Hematopoietic multipotent progenitor cell treated with erythropoietin and hydrocortisone succinate and interleukin-3 and kit ligand, for 4 days (in vitro differentiated cells): ENCODE data around the gene SH2D1B.

ENCODE experiments used
- DNase-seq: peaks from one replicate; pipeline ENCODE4 v3.0.0-alpha.2; 2015

SH2D1B gene

DNA sequence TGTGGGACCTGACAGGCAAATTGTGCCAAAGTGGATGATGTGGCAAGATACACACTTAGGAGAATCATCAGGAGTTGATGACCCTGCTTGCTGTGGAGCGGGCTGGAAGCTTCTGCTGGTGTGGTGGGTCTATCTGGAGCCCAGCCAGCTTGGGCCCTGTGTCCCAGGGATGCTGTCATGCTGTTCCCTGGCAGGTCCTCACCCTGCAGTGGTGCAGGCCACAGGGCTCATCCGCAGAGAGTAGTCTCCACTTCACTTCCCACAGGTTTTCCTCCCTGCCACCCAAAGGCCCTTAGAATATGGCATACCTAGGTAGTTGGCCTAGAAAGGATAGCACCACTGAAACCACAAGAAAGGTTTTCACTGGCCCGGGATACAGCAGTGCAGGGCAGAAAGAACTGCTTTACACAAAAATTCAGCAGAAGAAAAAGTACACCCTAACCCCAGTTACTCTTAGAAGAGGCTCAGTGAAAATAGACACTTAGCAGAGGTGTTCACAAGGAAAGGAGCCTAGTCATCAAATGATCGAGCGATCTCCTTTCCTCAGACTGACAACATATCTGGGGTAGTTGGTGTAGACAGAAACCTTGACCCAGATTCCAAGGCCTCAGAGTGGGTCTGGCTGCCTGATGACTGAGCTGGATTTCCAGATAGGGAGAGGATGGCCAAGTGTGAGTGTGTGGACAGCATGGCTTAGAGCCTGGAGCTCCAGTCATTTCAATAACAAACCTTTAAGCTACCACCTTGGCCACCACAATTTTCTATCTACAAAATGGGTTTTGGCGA is 31.7 kb downstream of the SH2D1B start:
- DNase-seq = no peak

DNA sequence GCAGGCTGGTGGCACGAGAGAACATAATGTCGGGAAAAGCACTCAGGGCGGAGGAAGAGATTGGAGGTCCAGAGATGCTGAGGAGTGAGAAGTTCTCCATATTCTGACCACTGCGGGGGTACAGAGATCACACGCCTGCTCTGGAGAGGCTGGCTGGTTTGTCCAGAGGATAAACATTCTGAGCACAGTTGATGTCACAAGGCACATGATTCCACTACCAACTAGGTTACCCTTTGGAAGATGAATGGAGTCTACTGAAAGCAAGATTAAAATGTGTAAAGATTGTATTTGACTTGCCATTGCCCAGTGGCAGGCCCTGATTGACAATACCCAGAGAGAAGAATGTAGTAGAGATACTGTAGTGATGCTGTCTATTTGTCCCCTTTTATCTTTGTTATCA is 35.2 kb downstream of the SH2D1B start, which contains the start of gene SPATA46:
TSS of gene SPATA46 (minus strand) at position 164 of the 400 bp plus-strand sequence. CDS start at position 100, 64 bp downstream.
- DNase-seq = no peak

DNA sequence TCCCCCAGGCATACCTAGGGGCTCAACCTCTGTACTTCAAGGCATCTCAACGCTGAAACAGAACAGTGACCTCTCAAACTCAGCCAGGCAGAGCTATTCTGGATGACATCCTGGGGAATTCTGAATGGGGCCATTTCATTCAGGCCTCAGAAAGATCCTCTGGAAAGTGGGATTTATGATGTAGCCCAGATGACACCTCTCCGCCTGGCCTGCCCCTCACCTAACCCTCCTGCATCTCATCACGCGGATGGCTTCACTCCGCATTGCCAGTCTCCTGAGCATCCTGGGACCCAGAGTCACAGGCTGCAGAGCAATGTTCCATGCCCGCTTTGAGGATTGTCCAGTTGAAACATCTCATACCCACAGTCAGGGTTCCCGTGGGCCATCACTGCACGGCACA is 36.5 kb downstream of the SH2D1B start:
- DNase-seq = no peak

DNA sequence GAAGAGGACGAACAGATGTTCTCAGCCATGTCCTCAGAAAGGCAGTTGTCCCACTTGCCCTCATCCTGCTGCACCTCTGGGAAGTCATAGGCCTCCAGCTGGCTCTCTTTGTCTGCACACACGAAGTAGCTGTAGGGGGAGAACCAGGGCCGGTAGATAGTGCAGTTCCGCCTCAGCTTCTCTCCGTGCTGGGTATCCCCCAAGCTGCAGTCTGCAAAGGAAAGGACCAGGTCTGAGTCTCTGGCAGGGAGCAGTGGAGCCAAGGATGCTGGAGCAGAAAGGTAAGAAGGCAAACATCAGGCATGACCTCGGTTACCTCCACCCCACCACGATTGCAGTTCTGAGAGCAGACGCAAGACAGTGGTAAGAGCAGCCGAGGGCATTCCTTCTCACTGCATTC is 37.5 kb downstream of the SH2D1B start:
- DNase-seq = no peak

DNA sequence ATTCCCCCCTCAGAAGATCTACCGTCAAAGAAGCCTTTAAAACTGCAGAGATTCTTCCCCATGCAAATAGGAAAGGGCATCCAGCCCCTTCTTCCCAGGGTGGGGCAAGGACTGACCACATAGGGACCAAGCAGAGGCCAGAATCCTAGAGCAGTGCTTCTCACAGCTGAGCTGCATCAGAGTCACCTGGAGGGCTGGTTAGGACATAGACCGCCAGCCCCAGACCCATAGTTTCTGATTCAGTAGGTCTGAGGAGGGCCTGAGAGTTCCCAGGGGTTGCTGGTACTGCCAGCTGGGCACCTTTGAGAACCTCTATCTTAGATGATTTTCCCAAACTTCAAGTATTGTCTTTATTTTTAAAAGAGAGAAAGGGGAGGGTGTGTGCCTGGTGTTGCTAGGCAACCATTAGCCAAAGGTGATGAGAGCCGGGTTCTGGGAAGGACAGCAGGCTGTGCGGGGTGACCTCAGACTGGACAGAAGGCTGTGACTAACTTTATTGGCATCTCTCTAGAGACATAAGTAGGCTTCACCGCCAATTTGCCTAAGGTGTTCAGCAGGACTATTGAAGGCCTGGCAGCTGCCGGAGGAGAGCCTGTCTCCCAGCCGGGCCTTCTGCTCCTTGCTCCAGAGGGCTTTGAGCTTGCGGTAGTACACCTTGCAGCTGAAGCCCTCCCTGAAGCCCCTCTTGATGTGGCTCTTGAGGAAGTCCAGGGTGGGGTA is 38.2 kb downstream of the SH2D1B start:
- no peak for DNase-seq

DNA sequence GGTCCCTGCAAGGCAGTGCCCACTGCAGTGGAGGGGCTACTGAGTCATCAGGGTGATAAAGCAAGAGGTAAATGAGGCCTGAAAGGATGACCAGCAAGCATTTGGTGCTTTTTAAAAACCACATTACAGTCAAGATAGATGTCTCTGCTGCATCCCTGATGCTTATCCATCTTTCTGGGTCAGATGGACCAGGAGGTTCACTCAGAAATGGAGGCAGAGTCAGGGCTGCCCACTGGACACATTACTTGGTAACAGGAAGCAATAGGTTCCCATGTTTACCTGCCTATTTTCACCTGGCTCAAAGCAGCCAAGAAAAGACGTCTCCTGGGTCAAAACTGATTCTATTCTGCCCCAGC is 38.9 kb downstream of the SH2D1B start:
- no peak for DNase-seq

DNA sequence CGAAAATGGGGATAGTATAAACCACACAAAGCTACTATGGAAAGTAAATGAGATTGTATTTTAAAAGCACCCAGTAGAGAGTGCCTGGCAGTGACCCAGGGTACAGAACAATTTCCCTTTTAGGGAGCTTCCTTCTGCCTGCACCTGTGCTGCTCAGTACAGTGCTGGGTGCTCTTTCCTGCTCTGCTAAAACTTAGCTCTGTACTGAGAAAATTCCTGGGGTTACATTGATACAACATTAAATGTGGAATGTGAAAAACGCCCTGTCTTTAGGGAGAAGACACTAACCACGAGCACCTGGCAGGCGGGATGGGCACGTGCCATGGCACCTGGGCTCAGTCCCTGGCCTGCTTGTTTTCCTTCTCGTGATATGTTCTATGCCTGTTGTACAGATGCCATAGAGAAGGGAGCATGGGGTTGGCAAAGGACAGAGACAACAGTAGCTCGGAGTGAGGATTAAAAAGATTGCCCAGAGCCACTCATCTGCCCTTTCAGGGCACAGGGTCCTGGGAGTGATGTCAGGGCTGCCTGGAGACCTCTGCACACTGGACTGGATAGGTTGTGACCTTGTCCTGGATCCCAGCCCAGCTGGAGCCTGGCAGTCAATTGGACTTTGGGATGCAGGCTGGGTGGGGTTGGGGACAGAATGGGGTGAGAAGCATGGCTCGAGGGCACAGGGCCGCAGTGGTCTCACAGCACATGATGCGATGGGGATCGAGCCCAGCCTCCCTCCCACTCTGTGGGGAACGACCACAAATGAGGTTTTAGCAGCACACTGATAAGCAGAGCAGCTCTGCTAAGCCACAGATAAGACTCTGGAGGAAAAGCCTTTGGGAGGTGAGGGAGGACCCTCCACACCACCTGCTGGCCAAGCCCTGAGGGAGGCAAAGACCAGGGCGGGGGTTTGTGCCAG is 39.5 kb downstream of the SH2D1B start:
- peak; percentile 96 for DNase-seq

DNA sequence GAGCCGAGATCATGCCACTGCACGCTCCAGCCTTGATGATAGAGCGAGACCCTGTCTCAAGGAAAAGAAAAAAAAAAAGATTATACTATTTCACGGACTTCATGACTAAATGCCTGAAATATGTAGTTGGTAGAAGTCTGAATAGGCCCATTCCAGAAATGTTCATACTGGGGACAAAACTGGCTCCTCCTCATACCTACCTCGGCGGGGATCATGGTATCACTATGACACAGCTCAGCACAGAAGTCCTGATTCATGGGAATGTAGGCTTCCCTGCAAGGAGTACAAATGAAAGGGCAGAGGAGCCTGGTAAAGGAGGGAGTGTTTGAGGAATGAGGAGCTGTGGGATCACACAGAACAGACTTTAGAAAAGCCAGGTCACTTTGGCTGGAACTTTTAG is 40.3 kb downstream of the SH2D1B start:
- no peak for DNase-seq

DNA sequence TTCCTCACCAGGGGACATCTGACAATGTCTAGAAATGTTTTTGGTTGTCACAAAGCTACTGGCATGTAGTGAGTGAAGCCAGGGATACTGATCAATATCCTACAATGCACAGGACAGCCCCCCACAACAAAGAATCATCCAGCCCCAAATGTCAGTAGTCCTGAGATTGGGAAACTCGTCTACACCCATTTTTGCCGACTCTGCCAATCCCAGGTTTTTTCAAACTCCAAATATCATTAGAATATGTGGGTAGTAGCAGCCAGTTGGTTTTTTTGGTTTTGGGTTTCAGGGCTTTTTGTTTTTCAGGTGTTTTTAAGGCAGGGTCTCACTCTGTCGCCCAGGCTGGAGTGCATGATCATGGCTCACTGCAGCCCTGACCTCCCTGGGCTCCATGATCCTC is 41.2 kb downstream of the SH2D1B start:
- no peak for DNase-seq

DNA sequence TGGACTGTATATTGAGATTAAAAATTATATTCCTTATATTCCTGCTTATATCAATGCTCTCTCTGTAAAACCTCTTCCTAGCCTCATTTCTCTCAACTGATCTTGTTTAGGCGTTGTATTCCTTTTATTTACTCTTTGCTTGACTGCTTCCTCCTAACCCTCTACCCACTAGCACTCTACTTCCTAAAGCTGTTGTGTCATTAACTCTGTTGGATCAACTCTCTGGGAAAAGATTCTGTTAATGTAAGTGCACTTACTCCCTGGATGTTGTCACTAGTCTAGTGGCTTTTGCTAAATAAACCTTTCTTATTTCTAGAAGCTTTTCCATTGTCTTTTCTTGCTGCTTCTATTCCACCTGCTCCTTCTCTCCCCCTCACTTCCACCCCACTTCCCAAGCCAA is 41.8 kb downstream of the SH2D1B start:
- no peak for DNase-seq

DNA sequence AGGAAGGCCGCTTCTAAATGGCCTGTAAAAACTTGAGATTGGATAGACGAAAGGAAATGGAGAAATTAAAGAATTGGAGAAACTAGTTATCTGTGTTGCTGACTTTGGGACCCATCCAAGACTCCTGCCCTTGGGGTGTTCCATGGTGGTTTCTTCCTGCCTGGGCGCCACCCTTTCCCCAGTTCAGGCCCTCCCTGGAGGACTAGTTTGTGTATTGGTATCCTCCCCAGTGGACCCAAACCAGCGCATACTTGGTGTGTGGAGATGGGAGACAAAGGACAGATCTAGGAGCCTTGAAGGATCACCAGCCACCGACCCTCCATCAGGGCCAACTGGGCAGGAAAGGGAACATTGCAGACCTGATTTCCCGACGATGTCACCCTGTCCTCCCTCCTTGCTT is 42.4 kb downstream of the SH2D1B start:
- DNase-seq = no peak

DNA sequence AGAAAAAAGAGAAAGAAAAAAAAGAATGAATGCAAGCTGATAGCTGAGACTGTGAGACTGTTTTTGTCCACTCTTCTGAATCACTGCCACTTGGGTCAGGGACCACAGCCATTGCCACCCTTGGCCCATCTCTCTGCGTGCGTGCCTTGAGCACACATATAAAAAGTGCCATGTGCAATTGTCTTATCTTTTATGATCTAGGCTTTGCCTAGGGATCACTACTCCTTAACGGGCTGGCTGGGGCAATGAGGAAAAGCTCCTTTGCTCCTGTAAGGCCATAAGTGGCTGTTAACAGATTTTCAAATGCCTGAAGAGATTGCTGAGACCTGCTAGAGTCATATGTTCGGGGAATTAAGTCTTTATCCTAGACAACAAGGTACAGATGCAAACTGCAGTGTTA is 43.5 kb downstream of the SH2D1B start:
- no peak for DNase-seq

DNA sequence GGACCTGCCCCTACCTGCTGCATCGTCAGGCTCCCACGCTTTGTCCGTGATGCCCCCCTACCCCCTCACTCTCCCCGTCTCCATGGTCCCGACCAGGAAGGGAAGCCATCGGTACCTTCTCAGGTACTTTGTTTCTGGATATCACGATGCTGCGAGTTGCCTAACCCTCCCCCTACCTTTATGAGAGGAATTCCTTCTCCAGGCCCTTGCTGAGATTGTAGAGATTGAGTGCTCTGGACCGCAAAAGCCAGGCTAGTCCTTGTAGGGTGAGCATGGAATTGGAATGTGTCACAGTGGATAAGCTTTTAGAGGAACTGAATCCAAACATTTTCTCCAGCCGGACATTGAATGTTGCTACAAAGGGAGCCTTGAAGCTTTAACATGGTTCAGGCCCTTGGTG is 44.2 kb downstream of the SH2D1B start:
- no peak for DNase-seq

DNA sequence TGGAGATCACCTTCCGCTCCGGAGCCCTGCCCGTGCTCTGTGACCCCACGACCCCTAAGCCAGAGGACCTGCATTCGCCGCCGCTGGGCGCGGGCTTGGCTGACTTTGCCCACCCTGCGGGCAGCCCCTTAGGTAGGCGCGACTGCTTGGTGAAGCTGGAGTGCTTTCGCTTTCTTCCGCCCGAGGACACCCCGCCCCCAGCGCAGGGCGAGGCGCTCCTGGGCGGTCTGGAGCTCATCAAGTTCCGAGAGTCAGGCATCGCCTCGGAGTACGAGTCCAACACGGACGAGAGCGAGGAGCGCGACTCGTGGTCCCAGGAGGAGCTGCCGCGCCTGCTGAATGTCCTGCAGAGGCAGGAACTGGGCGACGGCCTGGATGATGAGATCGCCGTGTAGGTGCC is 44.9 kb downstream of the SH2D1B start:
- DNase-seq = no peak

DNA sequence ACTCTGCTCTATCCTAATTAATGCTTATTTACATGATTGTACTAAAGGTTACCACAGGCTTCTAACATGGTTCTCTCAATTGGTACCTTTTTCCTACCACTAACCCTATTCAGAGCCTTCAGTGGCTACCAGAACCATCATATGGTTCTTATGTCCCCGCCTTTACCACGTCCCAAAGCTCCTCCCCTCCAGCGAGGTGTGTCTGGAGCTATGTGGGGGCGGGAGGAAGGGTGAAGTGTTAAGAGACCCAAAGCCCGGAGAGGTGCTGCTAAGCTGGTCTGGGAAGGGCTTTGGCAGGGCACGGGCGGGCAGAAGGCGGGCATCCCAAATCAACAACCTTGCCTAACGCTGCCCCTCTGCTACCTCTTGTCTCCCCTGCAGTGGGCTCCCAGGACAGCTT is 45.3 kb downstream of the SH2D1B start:
- no peak for DNase-seq

DNA sequence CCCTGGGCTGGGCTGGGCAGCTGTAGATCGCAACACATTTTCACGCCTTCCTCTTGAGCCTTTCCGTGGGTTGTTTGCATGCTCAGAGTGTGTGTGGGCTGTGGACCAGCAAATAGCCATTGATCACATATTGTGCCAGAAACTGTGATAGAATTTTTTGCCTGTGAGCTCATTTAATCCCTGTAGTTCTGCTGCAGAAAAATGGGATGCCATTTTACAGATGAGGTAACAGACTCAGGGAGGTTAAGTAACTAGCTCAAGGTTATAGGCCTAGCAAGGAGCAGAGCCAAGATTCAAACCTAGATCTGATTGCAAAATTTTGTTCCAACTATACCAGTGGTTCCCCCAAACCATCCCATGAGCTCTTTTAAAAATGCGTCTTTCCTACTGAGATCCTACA is 45.8 kb downstream of the SH2D1B start:
- DNase-seq = no peak

DNA sequence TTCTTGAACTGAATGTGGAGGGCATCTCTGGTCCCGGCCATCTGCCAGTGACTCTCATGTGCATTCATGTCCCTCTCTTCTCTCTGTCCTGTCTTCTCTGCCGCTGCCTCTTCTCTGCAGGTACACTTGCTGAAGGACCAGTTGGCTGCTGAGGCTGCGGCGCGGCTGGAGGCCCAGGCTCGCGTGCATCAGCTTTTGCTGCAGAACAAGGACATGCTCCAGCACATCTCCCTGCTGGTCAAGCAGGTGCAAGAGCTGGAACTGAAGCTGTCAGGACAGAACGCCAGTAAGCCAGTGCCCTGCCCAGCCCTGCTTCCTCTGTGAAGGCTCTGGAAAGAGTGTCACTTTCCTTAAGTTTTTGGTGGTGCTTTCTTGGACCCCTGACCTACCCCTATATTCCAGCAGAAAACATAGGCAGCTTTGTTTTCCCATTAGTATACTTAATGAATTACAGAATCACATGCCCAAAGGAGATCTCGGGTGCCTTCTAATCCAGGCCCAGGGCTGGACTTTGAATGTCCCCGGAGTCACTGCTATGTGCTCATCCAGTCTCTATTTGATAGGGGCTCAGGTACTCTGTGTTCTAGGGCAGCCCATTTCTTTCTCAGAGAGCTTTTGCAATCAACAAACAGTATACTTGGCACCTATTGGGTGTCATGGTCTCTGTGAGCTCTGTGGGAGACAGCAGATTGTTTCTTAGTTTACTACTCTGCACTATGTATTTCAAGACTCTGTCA is 46.5 kb downstream of the SH2D1B start:
- no peak for DNase-seq

DNA sequence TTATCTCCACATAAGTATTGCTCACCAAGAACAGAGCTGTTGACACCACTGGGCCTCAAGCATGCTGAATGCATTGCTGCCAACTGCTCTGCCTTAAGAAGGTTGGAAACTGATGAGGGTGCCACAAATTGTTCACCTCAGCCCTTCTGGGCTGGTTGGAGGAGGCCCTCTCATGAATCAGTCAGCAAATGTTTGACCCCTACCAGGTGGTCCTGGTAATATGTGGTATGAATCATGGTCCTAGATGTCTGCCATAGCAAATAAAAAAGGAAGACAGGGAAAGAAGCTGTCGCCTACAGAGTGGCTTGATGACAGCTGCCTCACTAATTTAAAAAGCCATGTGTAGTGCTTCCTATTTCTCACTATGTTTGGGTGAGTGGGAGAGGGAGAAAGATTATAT is 47.4 kb downstream of the SH2D1B start:
- DNase-seq = no peak

DNA sequence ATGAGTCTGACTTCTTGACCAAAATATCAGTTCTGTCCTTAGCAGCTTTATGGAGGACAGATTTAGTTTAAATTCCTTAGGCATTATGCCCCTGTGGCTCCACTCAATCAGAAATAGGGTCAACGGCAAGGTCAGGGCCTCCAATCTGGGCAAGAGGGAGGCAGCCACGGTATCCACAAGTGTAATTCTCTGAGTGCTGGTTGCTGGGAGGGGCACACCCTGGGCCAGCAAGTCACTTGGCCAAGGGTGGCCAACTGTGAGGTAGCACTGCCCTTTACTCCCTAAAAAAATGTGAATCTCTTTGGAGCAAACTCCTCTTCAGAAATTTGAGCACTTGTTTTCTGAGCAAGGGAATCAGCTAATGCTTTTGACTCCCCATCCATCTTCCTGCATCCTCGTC is 48.1 kb downstream of the SH2D1B start:
- no peak for DNase-seq

DNA sequence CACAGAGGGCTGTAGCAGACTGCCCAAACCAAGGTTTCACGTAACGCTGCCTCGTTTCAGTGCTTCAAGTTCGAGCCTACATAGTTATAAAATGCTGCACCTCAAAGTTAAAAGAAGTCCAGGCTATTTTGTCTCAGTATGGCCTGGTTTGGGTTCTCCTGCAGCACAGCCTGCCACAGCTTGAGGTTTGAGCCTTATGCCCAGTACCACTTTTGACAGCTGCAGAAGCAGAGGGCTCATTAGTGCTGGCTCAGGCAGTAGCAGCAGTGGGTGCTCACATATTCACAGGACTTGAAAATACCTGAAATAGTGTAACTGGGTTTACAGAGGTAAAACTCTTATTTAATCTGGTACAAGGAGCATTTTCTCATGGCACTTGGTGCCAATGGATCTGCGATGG is 50.6 kb downstream of the SH2D1B start:
- no peak for DNase-seq

DNA sequence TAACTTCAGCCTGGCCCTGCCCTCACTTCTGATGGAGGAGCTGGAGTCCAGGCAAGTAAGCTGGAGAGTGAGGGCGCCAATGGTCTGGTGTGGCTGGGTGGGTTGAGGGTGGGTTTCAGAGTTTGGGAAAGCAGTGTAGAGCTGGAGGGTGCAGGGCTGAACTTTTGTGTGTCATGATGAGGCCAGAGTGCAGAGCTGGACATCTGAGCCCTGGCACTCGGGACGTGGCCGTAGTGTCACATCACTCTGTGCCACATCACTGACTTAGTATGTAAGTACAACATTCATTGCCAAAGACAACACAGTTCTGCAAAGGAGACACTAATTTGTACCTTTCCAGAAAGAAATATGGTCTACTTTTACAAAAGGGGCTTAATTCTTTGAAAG is 51.1 kb downstream of the SH2D1B start:
- no peak for DNase-seq

DNA sequence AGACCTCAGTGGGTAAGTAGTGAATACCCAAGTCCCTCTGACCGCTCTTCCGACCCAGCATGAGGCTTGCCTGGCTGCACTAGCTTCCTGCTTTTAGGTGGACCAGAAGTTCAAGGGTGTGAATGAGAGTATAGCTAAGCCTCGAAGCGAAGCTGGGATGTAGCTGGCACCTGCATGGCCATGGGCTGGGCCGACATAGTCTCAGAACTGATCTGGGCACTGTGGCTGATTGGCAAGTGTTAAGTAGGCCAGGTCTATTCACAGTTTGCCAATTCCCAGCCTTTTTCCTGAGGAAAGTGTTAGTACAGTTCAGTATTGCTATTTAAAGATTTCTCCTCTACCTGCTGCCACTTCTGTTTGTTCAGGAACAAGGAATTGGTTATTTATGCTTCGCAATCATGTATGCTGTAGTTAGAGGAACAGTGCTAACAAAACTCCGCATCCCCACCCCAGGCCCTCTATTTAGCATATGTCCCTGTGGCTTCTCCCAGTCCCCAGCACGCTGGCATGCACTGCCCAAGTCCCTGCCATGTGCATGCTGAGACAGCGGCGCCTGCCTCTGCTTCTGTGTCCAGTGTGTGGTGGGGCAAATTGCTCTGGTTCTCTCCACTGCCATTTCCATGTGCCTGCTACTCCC is 51.6 kb downstream of the SH2D1B start:
- DNase-seq = no peak
